ENCODE data around the gene SSTR3.
"Not testable (repeated sequence)": the region's sequence is repeated elsewhere in the genome, so short reads cannot be mapped to it uniquely, and the experiment has no call there.

Gene SSTR3

GRCh38 chr22:37212174-37212906 lies at the start of gene SSTR3:
TSS of gene SSTR3 (minus strand) at chr22:37212477. CDS start at chr22:37207803, 4,674 bp downstream.
- no peak for DNase-seq

- no peak for DNase-seq
These were observed 48.6 kb upstream of the SSTR3 start for GRCh38 chr22:37260901-37261336.

- no peak for DNase-seq
These were observed 48.0 kb upstream of the SSTR3 start for GRCh38 chr22:37260155-37260795.

GRCh38 chr22:37259540-37260029 lies 47.3 kb upstream of the SSTR3 start:
- no peak for DNase-seq

- no peak for DNase-seq
These were observed 46.6 kb upstream of the SSTR3 start for GRCh38 chr22:37258753-37259401.

GRCh38 chr22:37258005-37258752 lies 45.9 kb upstream of the SSTR3 start:
- DNase-seq: no peak

- no peak for DNase-seq
These were observed 43.9 kb upstream of the SSTR3 start for GRCh38 chr22:37256075-37256726.

GRCh38 chr22:37255558-37256006 lies 43.3 kb upstream of the SSTR3 start:
- DNase-seq: no peak

GRCh38 chr22:37254867-37255233 lies 42.6 kb upstream of the SSTR3 start:
- no peak for DNase-seq

- DNase-seq: no peak
These were observed 42.1 kb upstream of the SSTR3 start for GRCh38 chr22:37254209-37254866.

GRCh38 chr22:37253126-37253660 lies 40.9 kb upstream of the SSTR3 start:
- DNase-seq: no peak

- DNase-seq: not testable (repeated sequence)
These were observed 39.6 kb upstream of the SSTR3 start for GRCh38 chr22:37251836-37252235.

GRCh38 chr22:37249986-37250385 lies 37.7 kb upstream of the SSTR3 start:
- no peak for DNase-seq

GRCh38 chr22:37248251-37248650 lies 36.0 kb upstream of the SSTR3 start:
- no peak for DNase-seq

- DNase-seq: no peak
These were observed 33.5 kb upstream of the SSTR3 start for GRCh38 chr22:37245740-37246139.

- DNase-seq: no peak
These were observed 32.8 kb upstream of the SSTR3 start for GRCh38 chr22:37244922-37245722.

GRCh38 chr22:37244114-37244921 lies 32.0 kb upstream of the SSTR3 start, which contains the start of gene RAC2:
TSS of gene RAC2 (minus strand) at chr22:37244269. CDS start at chr22:37244148, 121 bp downstream.
- DNase-seq: no peak

- no peak for DNase-seq
These were observed 31.3 kb upstream of the SSTR3 start for GRCh38 chr22:37243402-37244113.

GRCh38 chr22:37242395-37242918 lies 30.2 kb upstream of the SSTR3 start:
- DNase-seq: no peak

All from NCI-H2107 (cell line).